Measurements from ENCODE around the gene SPOCK1.

The SPOCK1 gene

DNA sequence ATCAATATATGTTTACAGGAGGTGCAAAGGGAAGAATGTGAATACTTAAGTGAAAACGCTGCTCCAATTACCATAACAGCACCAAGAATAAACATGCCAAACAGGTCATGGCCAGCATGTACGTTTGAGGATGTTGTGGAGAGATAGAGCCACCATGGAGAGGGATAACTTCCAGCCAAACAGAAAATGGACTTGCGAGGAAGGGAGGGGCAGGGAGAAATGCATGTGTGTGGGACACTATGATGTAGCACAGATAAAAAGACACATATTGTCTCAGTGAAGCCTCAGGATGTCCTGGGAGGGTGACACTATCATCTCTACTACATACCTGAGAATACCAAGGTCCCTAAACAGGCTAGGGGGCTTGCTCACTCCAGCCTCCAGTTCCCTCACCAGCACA lies 488.9 kb downstream of the SPOCK1 start:
- Histone ChIP-seq H2AFZ (ENCODE audit: low read depth, low read length) (no peak overlapping the region), H3K36me3 (ENCODE audit: insufficient read depth, low read length) (no peaks in the 10 kb centered on the region), H3K79me2 (ENCODE audit: insufficient read depth, low read length) (no peaks in the 10 kb centered on the region), H3K4me1 (ENCODE audit: insufficient read depth, low read length) (no peaks in the 10 kb centered on the region), H3K9me3 (ENCODE audit: insufficient read depth, low read length, severe bottlenecking) (no peaks in the 10 kb centered on the region), H3K9ac (ENCODE audit: low read depth, low read length) (no peak overlapping the region), H3K4me3 (ENCODE audit: low read depth in 1 of 2, low read length in 2 of 2) (no peak overlapping the region), H4K20me1 (ENCODE audit: insufficient read depth, low read length) (no peaks in the 10 kb centered on the region), H3K27ac (ENCODE audit: low read length) (no peak overlapping the region), H3K27me3 (ENCODE audit: insufficient read depth, low read length, poor library complexity) (no peaks in the 10 kb centered on the region), H3K4me2 (ENCODE audit: insufficient read depth, low read length) (no peak overlapping the region)
- ATAC-seq (ENCODE audit: insufficient read depth, low read depth) (no peak), DNase-seq (no peak)
- TF ChIP-seq, protein P1, sequence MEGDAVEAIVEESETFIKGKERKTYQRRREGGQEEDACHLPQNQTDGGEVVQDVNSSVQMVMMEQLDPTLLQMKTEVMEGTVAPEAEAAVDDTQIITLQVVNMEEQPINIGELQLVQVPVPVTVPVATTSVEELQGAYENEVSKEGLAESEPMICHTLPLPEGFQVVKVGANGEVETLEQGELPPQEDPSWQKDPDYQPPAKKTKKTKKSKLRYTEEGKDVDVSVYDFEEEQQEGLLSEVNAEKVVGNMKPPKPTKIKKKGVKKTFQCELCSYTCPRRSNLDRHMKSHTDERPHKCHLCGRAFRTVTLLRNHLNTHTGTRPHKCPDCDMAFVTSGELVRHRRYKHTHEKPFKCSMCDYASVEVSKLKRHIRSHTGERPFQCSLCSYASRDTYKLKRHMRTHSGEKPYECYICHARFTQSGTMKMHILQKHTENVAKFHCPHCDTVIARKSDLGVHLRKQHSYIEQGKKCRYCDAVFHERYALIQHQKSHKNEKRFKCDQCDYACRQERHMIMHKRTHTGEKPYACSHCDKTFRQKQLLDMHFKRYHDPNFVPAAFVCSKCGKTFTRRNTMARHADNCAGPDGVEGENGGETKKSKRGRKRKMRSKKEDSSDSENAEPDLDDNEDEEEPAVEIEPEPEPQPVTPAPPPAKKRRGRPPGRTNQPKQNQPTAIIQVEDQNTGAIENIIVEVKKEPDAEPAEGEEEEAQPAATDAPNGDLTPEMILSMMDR (IDR thresholded peaks at IDR 0.05; ENCODE audit: borderline replicate concordance, extremely low read depth, low read length, poor library complexity, severe bottlenecking), result no peak
- no peak for TF ChIP-seq EZH2 (IDR thresholded peaks at IDR 0.05; ENCODE audit: borderline replicate concordance, low read depth, low read length, severe bottlenecking)

DNA sequence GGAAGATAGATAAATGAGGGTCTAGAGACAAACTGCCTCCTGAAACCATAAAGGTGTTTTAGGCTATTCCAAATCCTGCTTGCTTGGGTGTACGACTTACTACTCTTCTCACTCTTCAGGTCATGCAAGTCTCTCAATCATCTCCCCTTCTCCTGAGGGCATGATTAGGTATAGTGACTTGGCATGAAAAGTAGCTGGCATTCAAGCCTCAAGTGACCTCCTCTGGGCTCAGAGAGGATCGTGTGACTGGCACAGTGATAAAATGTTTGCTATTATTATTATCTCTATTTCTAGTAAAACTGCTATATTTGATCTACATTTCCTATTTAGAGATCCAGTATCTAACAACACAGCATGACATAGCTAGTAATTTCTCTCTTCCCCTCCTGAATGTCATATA lies 494.8 kb downstream of the SPOCK1 start:
- Histone ChIP-seq H3K4me3 (ENCODE audit: low read depth in 1 of 2, low read length in 2 of 2) (no peak overlapping the region), H2AFZ (ENCODE audit: low read depth, low read length) (no peak overlapping the region), H3K9ac (ENCODE audit: low read depth, low read length) (no peak overlapping the region), H3K4me1 (ENCODE audit: insufficient read depth, low read length) (no peaks in the 10 kb centered on the region), H3K79me2 (ENCODE audit: insufficient read depth, low read length) (no peaks in the 10 kb centered on the region), H3K4me2 (ENCODE audit: insufficient read depth, low read length) (no peak overlapping the region), H3K27me3 (ENCODE audit: insufficient read depth, low read length, poor library complexity) (no peaks in the 10 kb centered on the region), H3K36me3 (ENCODE audit: insufficient read depth, low read length) (no peaks in the 10 kb centered on the region), H3K9me3 (ENCODE audit: insufficient read depth, low read length, severe bottlenecking) (no peaks in the 10 kb centered on the region), H3K27ac (ENCODE audit: low read length) (no peak overlapping the region), H4K20me1 (ENCODE audit: insufficient read depth, low read length) (no peaks in the 10 kb centered on the region)
- no peak for DNase-seq
- TF ChIP-seq, protein P1 (IDR thresholded peaks at IDR 0.05; ENCODE audit: borderline replicate concordance, extremely low read depth, low read length, poor library complexity, severe bottlenecking), result no peak
- TF ChIP-seq EZH2 (IDR thresholded peaks at IDR 0.05; ENCODE audit: borderline replicate concordance, low read depth, low read length, severe bottlenecking), result no peak
- ATAC-seq (ENCODE audit: insufficient read depth, low read depth), result no peak

DNA sequence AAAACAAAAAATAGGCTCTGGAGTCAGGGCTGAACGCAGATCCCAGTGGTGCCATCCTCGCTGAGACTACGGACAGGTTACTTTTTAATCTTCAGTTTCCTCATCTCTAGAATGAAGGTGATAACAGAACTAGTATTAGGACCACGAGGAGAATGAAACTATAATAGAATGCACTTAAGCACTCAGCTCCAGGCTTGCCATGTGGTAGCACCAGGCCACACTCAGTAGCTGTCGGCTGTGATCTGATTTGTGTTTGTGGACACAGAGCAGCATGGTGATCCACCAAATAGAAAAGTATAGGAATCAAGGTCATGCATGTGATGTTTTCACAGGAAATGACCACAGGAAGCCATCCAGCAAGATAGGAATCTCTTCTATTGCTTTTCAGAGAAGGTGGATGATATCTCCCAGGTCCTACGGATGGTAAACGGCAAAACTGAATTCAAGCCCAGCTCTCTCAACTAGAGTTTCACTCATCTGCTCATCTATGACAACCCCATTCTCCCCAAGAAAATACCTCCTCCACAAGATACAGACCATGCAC lies 498.0 kb downstream of the SPOCK1 start:
- ATAC-seq (ENCODE audit: insufficient read depth, low read depth), result no peak
- H2AFZ ChIP-seq (ENCODE audit: low read depth, low read length), result no peak overlapping the region

More for the DNA sequence above, 498.0 kb downstream of the SPOCK1 start:
- H3K9ac ChIP-seq (ENCODE audit: low read depth, low read length), result no peak overlapping the region
- H3K36me3 ChIP-seq (ENCODE audit: insufficient read depth, low read length), result no peaks in the 10 kb centered on the region
- H3K4me2 ChIP-seq (ENCODE audit: insufficient read depth, low read length), result no peak overlapping the region
- DNase-seq, result no peak
- H4K20me1 ChIP-seq (ENCODE audit: insufficient read depth, low read length), result no peaks in the 10 kb centered on the region
- no peaks in the 10 kb centered on the region for H3K4me1 ChIP-seq (ENCODE audit: insufficient read depth, low read length)
- no peaks in the 10 kb centered on the region for H3K9me3 ChIP-seq (ENCODE audit: insufficient read depth, low read length, severe bottlenecking)
- no peaks in the 10 kb centered on the region for H3K79me2 ChIP-seq (ENCODE audit: insufficient read depth, low read length)
- H3K27me3 ChIP-seq (ENCODE audit: insufficient read depth, low read length, poor library complexity), result no peaks in the 10 kb centered on the region
- H3K27ac ChIP-seq (ENCODE audit: low read length), result no peak overlapping the region
- TF ChIP-seq, protein P1 (IDR thresholded peaks at IDR 0.05; ENCODE audit: borderline replicate concordance, extremely low read depth, low read length, poor library complexity, severe bottlenecking), result no peak
- no peak for TF ChIP-seq EZH2 (IDR thresholded peaks at IDR 0.05; ENCODE audit: borderline replicate concordance, low read depth, low read length, severe bottlenecking)
- H3K4me3 ChIP-seq (ENCODE audit: low read depth in 1 of 2, low read length in 2 of 2), result no peak overlapping the region
